SK-N-SH (cell line): Measurements from ENCODE around the gene RIOX2. TPM values are rescaled to one million over a fixed set of nuclear protein-coding genes. Genes with fewer than 3 reads are reported as not detected.

Experiments used
- CTCF ChIA-PET: fragments of 300-600, 350-600 bp; formaldehyde crosslinking; extraction: SDS; loops from one replicate; lab custom pipeline; 2021; lab: Yijun Ruan, JAX
- POLR2A ChIA-PET: fragments of 350-600 bp; sonication (Branson Sonifier 250); formaldehyde crosslinking; extraction: SDS; loops from one replicate; lab custom pipeline; 2020; ENCODE audit warnings: antibody characterized with exemption, inconsistent platforms; lab: Yijun Ruan, JAX
- DNase-seq: peaks from one replicate; pipeline ENCODE4 v3.0.0; 2012
- H2AFZ ChIP-seq: fragments of 200-600 bp; sonication (generic); 2 replicates; pipeline ENCODE4 v1.8.1; 2016; ENCODE audit warnings: antibody characterized with exemption, mild to moderate bottlenecking, low read depth
- H3F3A ChIP-seq: fragments of 200-600 bp; sonication (generic); replicated peaks from 2 replicates; pipeline ENCODE3; 2016; ENCODE audit warnings: antibody characterized with exemption, mild to moderate bottlenecking; ENCODE audit not compliant: insufficient read depth
- H3K27ac ChIP-seq, 2 experiments: fragments of 200-500 bp in 1 of 2; fragments of 200-600 bp in 1 of 2; sonication (Bioruptor generic) in 1 of 2; sonication (generic), shearing (Covaris generic) in 1 of 2; 2 replicates each; pipeline versions ENCODE4 v1.5.1 to v1.6.1; 2014 to 2016; ENCODE audit warnings: low read depth in 2 of 2, inconsistent platforms in 1 of 2, low read length in 1 of 2, mild to moderate bottlenecking in 1 of 2, mixed read lengths in 1 of 2
- H3K27me3 ChIP-seq: fragments of 200-600 bp; sonication (generic), shearing (Covaris generic); 2 replicates; pipeline ENCODE4 v1.6.1; 2016; ENCODE audit warnings: mixed run types; ENCODE audit not compliant: insufficient read depth
- H3K36me3 ChIP-seq, 2 experiments: fragments of 200-500 bp in 1 of 2; fragments of 200-600 bp in 1 of 2; sonication (Bioruptor generic) in 1 of 2; sonication (generic) in 1 of 2; replicated peaks in 1 of 2; 2 replicates each; pipeline versions ENCODE3 to v1.5.1; 2014 to 2016; ENCODE audit warnings: low read length in 1 of 2, mild to moderate bottlenecking in 1 of 2; ENCODE audit not compliant: insufficient read depth in 2 of 2, control insufficient read depth in 1 of 2
- H3K4me1 ChIP-seq, 2 experiments: fragments of 200-500 bp in 1 of 2; fragments of 200-600 bp in 1 of 2; sonication (Bioruptor generic) in 1 of 2; sonication (generic), shearing (Covaris generic) in 1 of 2; 2 replicates each; pipeline versions ENCODE4 v1.5.1 to v1.6.1; 2014 to 2016; ENCODE audit warnings: low read depth in 1 of 2, low read length in 1 of 2, mixed run types in 1 of 2; ENCODE audit not compliant: insufficient read depth in 2 of 2, control insufficient read depth in 1 of 2
- H3K4me2 ChIP-seq: fragments of 200-600 bp; sonication (generic), shearing (Covaris generic); 2 replicates; pipeline ENCODE4 v1.6.1; 2017; ENCODE audit warnings: mixed run types
- H3K4me3 ChIP-seq, 2 experiments: fragments of 200-500 bp in 1 of 2; fragments of 200-600 bp in 1 of 2; sonication (Bioruptor generic) in 1 of 2; sonication (generic), shearing (Covaris generic) in 1 of 2; 2 replicates each; pipeline versions ENCODE4 v1.5.1 to v1.8.1; 2014 to 2016; ENCODE audit warnings: low read depth in 2 of 2, inconsistent platforms in 1 of 2, low read length in 1 of 2, mild to moderate bottlenecking in 1 of 2, mixed read lengths in 1 of 2, moderate library complexity in 1 of 2
- H3K79me2 ChIP-seq: fragments of 200-600 bp; sonication (generic); 2 replicates; pipeline ENCODE4 v1.8.1; 2017; ENCODE audit warnings: mild to moderate bottlenecking; ENCODE audit not compliant: insufficient read depth
- H3K9ac ChIP-seq: fragments of 200-600 bp; sonication (generic); 2 replicates; pipeline ENCODE4 v1.6.1; 2017; ENCODE audit warnings: mixed run types
- H3K9me2 ChIP-seq: fragments of 200-600 bp; sonication (generic); 2 replicates; pipeline ENCODE4 v1.6.1; 2017; ENCODE audit warnings: mixed run types
- H3K9me3 ChIP-seq: fragments of 200-600 bp; sonication (generic); 2 replicates; pipeline ENCODE4 v1.6.1; 2017; ENCODE audit warnings: mixed run types, mild to moderate bottlenecking, moderate library complexity
- H4K20me1 ChIP-seq: fragments of 200-600 bp; sonication (generic); 2 replicates; pipeline ENCODE4 v1.6.1; 2017; ENCODE audit warnings: mild to moderate bottlenecking, mixed run types; ENCODE audit not compliant: insufficient read depth
- CTCF ChIP-seq: fragments of 200-600 bp; sonication (generic); IDR thresholded peaks from 2 replicates; pipeline ENCODE4 v1.6.1; 2017; ENCODE audit warnings: antibody characterized with exemption, mild to moderate bottlenecking, moderate library complexity
- ELF1 ChIP-seq: IDR thresholded peaks from 2 replicates; pipeline ENCODE4 v1.4.0; 2012
- EP300 ChIP-seq, 2 experiments: IDR thresholded peaks; 2 replicates each; pipeline versions ENCODE4 v1.4.0 to v1.6.1; 2012; ENCODE audit warnings: borderline replicate concordance in 1 of 2, low read depth in 1 of 2, low read length in 1 of 2
- FOXJ3 ChIP-seq: sonication (generic); formaldehyde crosslinking; IDR thresholded peaks from 2 replicates; pipeline ENCODE4 v1.5.1; 2020; ENCODE audit warnings: mild to moderate bottlenecking, missing genetic modification reagents
- NRF1 ChIP-seq: IDR thresholded peaks from 2 replicates; pipeline ENCODE4 v1.6.1; 2012; ENCODE audit warnings: low read depth, mild to moderate bottlenecking, low read length
- POLR2AphosphoS5 ChIP-seq: IDR thresholded peaks from 2 replicates; pipeline ENCODE4 v1.6.1; 2012; ENCODE audit warnings: low read depth, low read length
- RCOR1 ChIP-seq: fragments of 150-350 bp; IDR thresholded peaks from 2 replicates; pipeline ENCODE4 v1.6.1; 2017; ENCODE audit warnings: antibody characterized with exemption, low read length
- RFX5 ChIP-seq: IDR thresholded peaks from 2 replicates; pipeline ENCODE4 v1.6.1; 2012; ENCODE audit warnings: mild to moderate bottlenecking, improper control_type of control experiment, low read length
- TAF1 ChIP-seq: IDR thresholded peaks from 2 replicates; pipeline ENCODE4 v1.6.1; 2012; ENCODE audit warnings: low read depth, mild to moderate bottlenecking, low read length, moderate library complexity, borderline replicate concordance
- WGBS: methylation state at CpG from one replicate; pipeline ENCODE4 v1.1.6; 2017; ENCODE audit warnings: low lambda C conversion rate; 5-methylcytosine and 5-hydroxymethylcytosine counted together
- polyA plus RNA-seq, 3 experiments: library from polyadenylated mRNA; depleted of rRNA; stranded (reverse); fragments of >200 nt; gene quantifications; 2 replicates each; pipeline ENCODE4 v1.2.3, GENCODE V29; 2012
- TF ChIP-seq, protein P1 (sequence below): fragments of 150-350 bp; IDR thresholded peaks from 2 replicates; pipeline ENCODE4 v1.6.1; 2017; ENCODE audit warnings: antibody characterized with exemption, low read length, low read depth, borderline replicate concordance
- TF ChIP-seq, protein P2 (sequence below): IDR thresholded peaks from 2 replicates; pipeline ENCODE4 v1.4.0; 2012; ENCODE audit warnings: low read depth
- TF ChIP-seq, protein P3 (sequence below): IDR thresholded peaks from 2 replicates; pipeline ENCODE4 v1.6.1; 2012; ENCODE audit warnings: mild to moderate bottlenecking, low read depth, low read length, moderate library complexity

The RIOX2 gene
- polyA plus RNA-seq, 1 of the 3 experiments (the other 2 are of a cell fraction) = 12.9 TPM

GRCh38 chr3:97983933-97984491 lies 11.8 kb upstream of the RIOX2 start:
- Histone ChIP-seq H3K4me1 (peaks cover 0 to 4% of the 10 kb centered on the region in 2 experiments; a peak in 1 of 4 replicates), H3K27ac (no peak overlapping the region), H3K36me3 (no peaks in the 10 kb centered on the region), H2AFZ (no peak overlapping the region), H3F3A (no peaks in the 10 kb centered on the region), H3K9me2 (no peaks in the 10 kb centered on the region), H3K79me2 (no peaks in the 10 kb centered on the region), H3K4me2 (no peak overlapping the region), H3K9me3 (no peaks in the 10 kb centered on the region), H3K4me3 (no peak overlapping the region), H4K20me1 (no peaks in the 10 kb centered on the region), H3K27me3 (no peaks in the 10 kb centered on the region), H3K9ac (no peak overlapping the region)
- DNase-seq = no peak
- ChIA-PET CTCF (interaction anchor here (0.7 to 1.7 kb wide), 4 partner anchors 9 to 112 kb away, joined by 3 read pairs; no protein-coding TSS in a partner anchor), POLR2A (no interaction called here)
- TF ChIP-seq TAF1 (no peak), RCOR1 (no peak), ELF1 (no peak), NRF1 (no peak), CTCF (no peak)
- TF ChIP-seq, protein P1, sequence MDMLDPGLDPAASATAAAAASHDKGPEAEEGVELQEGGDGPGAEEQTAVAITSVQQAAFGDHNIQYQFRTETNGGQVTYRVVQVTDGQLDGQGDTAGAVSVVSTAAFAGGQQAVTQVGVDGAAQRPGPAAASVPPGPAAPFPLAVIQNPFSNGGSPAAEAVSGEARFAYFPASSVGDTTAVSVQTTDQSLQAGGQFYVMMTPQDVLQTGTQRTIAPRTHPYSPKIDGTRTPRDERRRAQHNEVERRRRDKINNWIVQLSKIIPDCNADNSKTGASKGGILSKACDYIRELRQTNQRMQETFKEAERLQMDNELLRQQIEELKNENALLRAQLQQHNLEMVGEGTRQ = no peak
- TF ChIP-seq, protein P2, sequence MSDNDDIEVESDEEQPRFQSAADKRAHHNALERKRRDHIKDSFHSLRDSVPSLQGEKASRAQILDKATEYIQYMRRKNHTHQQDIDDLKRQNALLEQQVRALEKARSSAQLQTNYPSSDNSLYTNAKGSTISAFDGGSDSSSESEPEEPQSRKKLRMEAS = no peak
- TF ChIP-seq, protein P3, sequence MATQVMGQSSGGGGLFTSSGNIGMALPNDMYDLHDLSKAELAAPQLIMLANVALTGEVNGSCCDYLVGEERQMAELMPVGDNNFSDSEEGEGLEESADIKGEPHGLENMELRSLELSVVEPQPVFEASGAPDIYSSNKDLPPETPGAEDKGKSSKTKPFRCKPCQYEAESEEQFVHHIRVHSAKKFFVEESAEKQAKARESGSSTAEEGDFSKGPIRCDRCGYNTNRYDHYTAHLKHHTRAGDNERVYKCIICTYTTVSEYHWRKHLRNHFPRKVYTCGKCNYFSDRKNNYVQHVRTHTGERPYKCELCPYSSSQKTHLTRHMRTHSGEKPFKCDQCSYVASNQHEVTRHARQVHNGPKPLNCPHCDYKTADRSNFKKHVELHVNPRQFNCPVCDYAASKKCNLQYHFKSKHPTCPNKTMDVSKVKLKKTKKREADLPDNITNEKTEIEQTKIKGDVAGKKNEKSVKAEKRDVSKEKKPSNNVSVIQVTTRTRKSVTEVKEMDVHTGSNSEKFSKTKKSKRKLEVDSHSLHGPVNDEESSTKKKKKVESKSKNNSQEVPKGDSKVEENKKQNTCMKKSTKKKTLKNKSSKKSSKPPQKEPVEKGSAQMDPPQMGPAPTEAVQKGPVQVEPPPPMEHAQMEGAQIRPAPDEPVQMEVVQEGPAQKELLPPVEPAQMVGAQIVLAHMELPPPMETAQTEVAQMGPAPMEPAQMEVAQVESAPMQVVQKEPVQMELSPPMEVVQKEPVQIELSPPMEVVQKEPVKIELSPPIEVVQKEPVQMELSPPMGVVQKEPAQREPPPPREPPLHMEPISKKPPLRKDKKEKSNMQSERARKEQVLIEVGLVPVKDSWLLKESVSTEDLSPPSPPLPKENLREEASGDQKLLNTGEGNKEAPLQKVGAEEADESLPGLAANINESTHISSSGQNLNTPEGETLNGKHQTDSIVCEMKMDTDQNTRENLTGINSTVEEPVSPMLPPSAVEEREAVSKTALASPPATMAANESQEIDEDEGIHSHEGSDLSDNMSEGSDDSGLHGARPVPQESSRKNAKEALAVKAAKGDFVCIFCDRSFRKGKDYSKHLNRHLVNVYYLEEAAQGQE = no peak
- 56% methylated on average over 2 of the region's 2 CpGs for WGBS

- no peaks in the 10 kb centered on the region for H3K36me3 ChIP-seq
- no peak overlapping the region for H3K27ac ChIP-seq
- H2AFZ ChIP-seq = no peak overlapping the region
- DNase-seq = no peak
- no peaks in the 10 kb centered on the region for H3K9me2 ChIP-seq
- no peaks in the 10 kb centered on the region for H3K79me2 ChIP-seq
- H3K9me3 ChIP-seq = no peaks in the 10 kb centered on the region
- peaks cover 0 to 11% of the 10 kb centered on the region in 2 experiments; a peak in 1 of 4 replicates for H3K4me1 ChIP-seq
- no peak overlapping the region for H3K4me3 ChIP-seq
- ChIA-PET POLR2A (no interaction called here), CTCF (no interaction called here)
- no peaks in the 10 kb centered on the region for H3F3A ChIP-seq
- H3K9ac ChIP-seq = no peak overlapping the region
- TF ChIP-seq FOXJ3 (CRISPR knock-in tag) = no peak
- no peak for TF ChIP-seq POLR2AphosphoS5
- TF ChIP-seq RFX5 = no peak
- no peak for TF ChIP-seq NRF1
- no peak for TF ChIP-seq EP300 (IDR thresholded peaks at IDR 0.05; ENCODE audit: borderline replicate concordance in 1 of 2, low read depth in 1 of 2, low read length in 1 of 2)
- TF ChIP-seq, protein P2 = no peak
- no peaks in the 10 kb centered on the region for H3K27me3 ChIP-seq
- no peaks in the 10 kb centered on the region for H4K20me1 ChIP-seq
- H3K4me2 ChIP-seq = no peak overlapping the region
- WGBS = 44% methylated on average over 3 of the region's 3 CpGs
Measured at GRCh38 chr3:97981886-97982285, 9.7 kb upstream of the RIOX2 start.
